K562 (cell line): ENCODE measurements around the gene SUCNR1. TPM values are rescaled to one million over a fixed set of nuclear protein-coding genes. Genes with fewer than 3 reads are reported as not detected.

Source experiments
- ARID1B ChIP-seq: fragments of 450-650 bp; IDR thresholded peaks from 2 replicates; pipeline ENCODE4 v1.6.1; 2016; ENCODE audit warnings: antibody characterized with exemption, mild to moderate bottlenecking, inconsistent platforms
- BCOR ChIP-seq: fragments of 450-650 bp; IDR thresholded peaks from 2 replicates; pipeline ENCODE4 v1.6.1; 2016
- CBFA2T2 ChIP-seq: fragments of 450-650 bp; conservative IDR thresholded peaks from 2 replicates; pipeline ENCODE4 v1.6.1; 2017; ENCODE audit warnings: mild to moderate bottlenecking
- CBFA2T3 ChIP-seq: fragments of 450-650 bp; IDR thresholded peaks from 2 replicates; pipeline ENCODE4 v1.6.1; 2017
- CHD2 ChIP-seq: IDR thresholded peaks from 2 replicates; pipeline ENCODE4 v1.6.1; 2011; ENCODE audit warnings: low read depth, low read length
- DNMT1 ChIP-seq: fragments of 450-650 bp; IDR thresholded peaks from 2 replicates; pipeline ENCODE4 v1.6.1; 2016; ENCODE audit warnings: antibody characterized with exemption, mild to moderate bottlenecking
- JUND ChIP-seq, 2 experiments: IDR thresholded peaks; 2 replicates in 1 of 2; 3 replicates in 1 of 2; pipeline ENCODE4 v1.6.1; 2011; ENCODE audit warnings: borderline replicate concordance in 2 of 2, low read depth in 2 of 2, low read length in 2 of 2, improper control_type of control experiment in 1 of 2, missing biosample characterization in 1 of 2, missing genetic modification characterization in 1 of 2, missing genetic modification reagents in 1 of 2
- KDM1A ChIP-seq, 2 experiments: fragments of 450-650 bp; IDR thresholded peaks; 2 replicates each; pipeline ENCODE4 v1.6.1; 2016; ENCODE audit warnings: mild to moderate bottlenecking in 2 of 2
- LEF1 ChIP-seq: fragments of 450-650 bp; IDR thresholded peaks from 2 replicates; pipeline ENCODE4 v1.6.1; 2016; ENCODE audit warnings: mild to moderate bottlenecking
- MAZ ChIP-seq, 2 experiments: fragments of 450-650 bp in 1 of 2; sonication (generic) in 1 of 2; formaldehyde crosslinking; IDR thresholded peaks in 1 of 2; conservative IDR thresholded peaks in 1 of 2; 2 replicates each; pipeline versions ENCODE4 v1.4.0 to v1.5.0; 2020; ENCODE audit warnings: mild to moderate bottlenecking in 1 of 2, missing genetic modification reagents in 1 of 2
- NFIC ChIP-seq: fragments of 450-650 bp; IDR thresholded peaks from 2 replicates; pipeline ENCODE4 v1.6.1; 2017; ENCODE audit warnings: mild to moderate bottlenecking, inconsistent platforms
- RNF2 ChIP-seq: sonication (generic); IDR thresholded peaks from 2 replicates; pipeline ENCODE4 v1.6.1; 2016
- SETDB1 ChIP-seq: IDR thresholded peaks from one replicate; pipeline ENCODE4 v1.6.1; 2012; ENCODE audit warnings: low read length, control low read depth, inconsistent platforms
- SMC3 ChIP-seq: conservative IDR thresholded peaks from 2 replicates; pipeline ENCODE4 v1.6.1; 2011; ENCODE audit warnings: low read depth, low read length, improper control_type of control experiment; ENCODE audit not compliant: insufficient read depth
- TAL1 ChIP-seq: fragments of 450-650 bp; IDR thresholded peaks from 2 replicates; pipeline ENCODE4 v1.6.1; 2016; ENCODE audit warnings: mild to moderate bottlenecking
- TCF3 ChIP-seq: sonication (generic); formaldehyde crosslinking; IDR thresholded peaks from 2 replicates; pipeline ENCODE4 v1.4.0; 2020; ENCODE audit warnings: mild to moderate bottlenecking, missing genetic modification reagents
- TEAD4 ChIP-seq, 2 experiments: sonication (generic) in 1 of 2; formaldehyde crosslinking in 1 of 2; IDR thresholded peaks; 2 replicates each; pipeline versions ENCODE4 v1.6.1 to v1.8.0; 2012 to 2022; ENCODE audit warnings: borderline replicate concordance in 1 of 2, inconsistent platforms in 1 of 2, low read length in 1 of 2, mild to moderate bottlenecking in 1 of 2, missing genetic modification reagents in 1 of 2
- TFAP4 ChIP-seq: sonication (generic); formaldehyde crosslinking; IDR thresholded peaks from 2 replicates; pipeline ENCODE4 v1.8.0; 2022; ENCODE audit warnings: missing genetic modification reagents, mild to moderate bottlenecking, moderate library complexity, borderline replicate concordance
- TRIM24 ChIP-seq, 2 experiments: fragments of 450-650 bp; IDR thresholded peaks; 2 replicates each; pipeline ENCODE4 v1.6.1; 2016
- YY1 ChIP-seq, 3 experiments: IDR thresholded peaks; 2 replicates each; pipeline ENCODE4 v1.6.1; 2011; ENCODE audit warnings: low read length in 2 of 3, mild to moderate bottlenecking in 2 of 3, moderate library complexity in 2 of 3, borderline replicate concordance in 1 of 3, control low read depth in 1 of 3, low read depth in 1 of 3; ENCODE audit not compliant: insufficient read depth in 3 of 3, insufficient replicate concordance in 2 of 3, control insufficient read depth in 1 of 3, insufficient read length in 1 of 3; ENCODE audit errors: extremely low read depth in 1 of 3
- ZBTB7A ChIP-seq: IDR thresholded peaks from 2 replicates; pipeline ENCODE4 v1.6.1; 2011; ENCODE audit warnings: low read depth, mild to moderate bottlenecking, low read length, moderate library complexity, borderline replicate concordance; ENCODE audit not compliant: control insufficient read depth
- ZNF584 ChIP-seq: fragments of 200-800 bp; sonication (Bioruptor generic); IDR thresholded peaks from 2 replicates; pipeline ENCODE4 v1.6.1; 2016; ENCODE audit warnings: low read depth, mild to moderate bottlenecking, missing genetic modification characterization, missing compliant biosample characterization
- polyA plus RNA-seq, 8 experiments: library from polyadenylated mRNA; depleted of rRNA in 4 of 8; stranded (reverse) in 5 of 8; unstranded in 3 of 8; fragments of >200 nt; fragmentation: Nextera tagmentation in 2 of 8; fragmentation: Illumina TruSeq in 1 of 8; extraction: Ambion mirVana in 2 of 8; extraction: Trizol in 1 of 8; gene quantifications; 2 replicates each; pipeline versions ENCODE4 v1.2.1 to v1.2.3, GENCODE V29; 2011 to 2014; ENCODE audit warnings: inconsistent platforms in 1 of 8, missing spikeins in 1 of 8
- total RNA-seq, 7 experiments: library from RNA; depleted of rRNA in 6 of 7; stranded (reverse); fragments of >200 nt in 6 of 7; fragmentation: Illumina TruSeq in 2 of 7; extraction: Trizol in 2 of 7; gene quantifications; 2 replicates each; pipeline versions ENCODE4 v1.2.1 to v1.2.3, GENCODE V29; 2011 to 2021; ENCODE audit warnings: low replicate concordance in 1 of 7
- TF ChIP-seq, protein P1 (sequence below): fragments of 250-450 bp; sonication (Bioruptor Pico); IDR thresholded peaks from 2 replicates; pipeline ENCODE4 v1.8.0; 2022; ENCODE audit warnings: inconsistent platforms, mild to moderate bottlenecking, moderate library complexity, borderline replicate concordance

The SUCNR1 gene
- total and polyA plus RNA-seq, 9 of the 15 experiments (the other 6 are each of a cell fraction or from before 2014, with no cell fraction given) = 0.04 to 0.54 (median 0.13) TPM

DNA sequence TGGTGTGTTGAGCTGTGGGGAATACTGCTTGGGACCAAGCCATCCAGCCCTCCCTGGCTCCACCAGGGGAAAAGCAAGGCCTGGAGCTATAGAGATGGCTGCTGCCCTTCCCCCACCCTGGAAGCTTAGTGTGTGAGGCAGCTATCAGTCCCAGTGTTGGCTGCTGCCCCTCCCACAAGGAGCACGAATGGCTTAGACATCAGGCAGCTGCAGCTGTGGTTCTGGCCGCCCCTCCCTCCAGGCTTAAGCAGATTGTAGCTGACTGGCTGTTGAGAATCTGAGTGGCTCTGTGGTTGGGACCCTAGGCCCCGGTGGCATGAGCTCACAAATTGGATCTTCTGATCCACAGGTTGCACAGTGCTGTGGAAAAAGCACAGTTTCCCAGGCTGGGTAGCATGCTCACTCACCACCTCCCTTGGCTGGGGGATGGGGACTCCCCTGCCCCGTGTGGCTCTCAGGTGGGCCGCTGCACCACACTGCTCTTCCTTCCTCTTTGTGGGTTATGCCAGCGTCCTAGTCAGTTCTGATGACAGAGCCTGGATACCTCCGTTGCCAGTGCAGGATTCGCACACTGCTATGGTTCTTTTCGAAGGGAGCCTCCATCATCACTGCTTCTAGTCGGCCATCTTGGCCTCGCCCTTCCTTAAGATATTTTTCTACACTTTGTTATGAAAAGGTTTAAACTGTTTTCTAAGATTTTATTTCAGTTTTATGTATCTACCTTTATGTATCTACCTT is 21.2 kb upstream of the SUCNR1 start (continued):
- TF ChIP-seq SMC3 (no peak), ZNF584 (CRISPR knock-in tag) (no peak), LEF1 (0 out of 2 replicates have a peak, but pooled peaks have one; percentile 29), TCF3 (CRISPR knock-in tag) (peak; percentile 42; the same call in 1 of the 2 replicates), RNF2 (peak; percentile 52; the same call in 1 of the 2 replicates), SETDB1 (no peak), TAL1 (peak; percentile 64; the same call in 1 of the 2 replicates), NFIC (0 out of 2 replicates have a peak, but pooled peaks have one; percentile 17), TFAP4 (CRISPR knock-in tag) (peak; percentile 59; the same call in 1 of the 2 replicates), BCOR (peak; percentile 15; the same call in 1 of the 2 replicates), MAZ (CRISPR knock-in tag; conservative IDR thresholded peaks at IDR 0.05 in 1 of 2, IDR thresholded peaks at IDR 0.05 in 1 of 2) (no peak; a peak in 1 of 4 replicates), TEAD4 (IDR thresholded peaks at IDR 0.05; ENCODE audit: low read length) (peak; percentile 70), TEAD4 (CRISPR knock-in tag; IDR thresholded peaks at IDR 0.05; ENCODE audit: borderline replicate concordance) (no peak), DNMT1 (no peak), YY1 (IDR thresholded peaks at IDR 0.05; ENCODE audit: borderline replicate concordance in 1 of 3, control insufficient read depth in 1 of 3, extremely low read depth in 1 of 3, insufficient read depth in 3 of 3, insufficient read length in 1 of 3, insufficient replicate concordance in 2 of 3, low read depth in 1 of 3, low read length in 2 of 3) (peak; percentile 16 to 80 (median 54)), TRIM24 (IDR thresholded peaks at IDR 0.05) (peak; percentile 66 to 69; a peak in 3 of 4 replicates), ARID1B (peak; percentile 75), JUND (IDR thresholded peaks at IDR 0.05; ENCODE audit: borderline replicate concordance, low read depth, low read length) (no peak), JUND (tag; IDR thresholded peaks at IDR 0.05; ENCODE audit: borderline replicate concordance, low read depth, low read length) (peak; percentile 22; the same call in 1 of the 3 replicates), ZBTB7A (0 out of 2 replicates have a peak, but pooled peaks have one; percentile 35), CBFA2T2 (peak; percentile 77), CHD2 (peak; percentile 63), CBFA2T3 (peak; percentile 86), KDM1A (IDR thresholded peaks at IDR 0.05) (peak; percentile 33 to 48; a peak in 1 of 4 replicates)
- TF ChIP-seq, protein P1, sequence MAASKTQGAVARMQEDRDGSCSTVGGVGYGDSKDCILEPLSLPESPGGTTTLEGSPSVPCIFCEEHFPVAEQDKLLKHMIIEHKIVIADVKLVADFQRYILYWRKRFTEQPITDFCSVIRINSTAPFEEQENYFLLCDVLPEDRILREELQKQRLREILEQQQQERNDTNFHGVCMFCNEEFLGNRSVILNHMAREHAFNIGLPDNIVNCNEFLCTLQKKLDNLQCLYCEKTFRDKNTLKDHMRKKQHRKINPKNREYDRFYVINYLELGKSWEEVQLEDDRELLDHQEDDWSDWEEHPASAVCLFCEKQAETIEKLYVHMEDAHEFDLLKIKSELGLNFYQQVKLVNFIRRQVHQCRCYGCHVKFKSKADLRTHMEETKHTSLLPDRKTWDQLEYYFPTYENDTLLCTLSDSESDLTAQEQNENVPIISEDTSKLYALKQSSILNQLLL (CRISPR knock-in tag) = no peak
